Endometrium (tissue), 2 donors: ENCODE measurements around the gene YPEL4.

Experiments
- FAIRE-seq: peaks from 2 replicates; lab custom pipeline; 2012; peaks lifted over from hg19 to GRCh38; lab: Jason Lieb, UNC
- donor health status: control.
- donor health status: control.

YPEL4 gene

GRCh38 chr11:57632116-57632515 is 17.6 kb downstream of the YPEL4 start:
- FAIRE-seq: no peak

GRCh38 chr11:57630171-57630570 is 19.5 kb downstream of the YPEL4 start:
- no peak for FAIRE-seq

- FAIRE-seq: no peak
These were observed 22.8 kb downstream of the YPEL4 start for GRCh38 chr11:57626895-57627294.

GRCh38 chr11:57624864-57625263 is 24.8 kb downstream of the YPEL4 start:
- FAIRE-seq: no peak

- no peak for FAIRE-seq
These were observed 27.4 kb downstream of the YPEL4 start for GRCh38 chr11:57622263-57622662.

GRCh38 chr11:57620467-57620866 is 29.2 kb downstream of the YPEL4 start:
- no peak for FAIRE-seq

- no peak for FAIRE-seq
These were observed 30.4 kb downstream of the YPEL4 start for GRCh38 chr11:57619331-57619730.

GRCh38 chr11:57618438-57618837 is 31.3 kb downstream of the YPEL4 start:
- no peak for FAIRE-seq

GRCh38 chr11:57616595-57616994 is 33.1 kb downstream of the YPEL4 start:
- no peak for FAIRE-seq

GRCh38 chr11:57615308-57615707 is 34.4 kb downstream of the YPEL4 start:
- no peak for FAIRE-seq

GRCh38 chr11:57614234-57614772 is 35.4 kb downstream of the YPEL4 start:
- FAIRE-seq: no peak

- FAIRE-seq: no peak
These were observed 39.5 kb downstream of the YPEL4 start for GRCh38 chr11:57610170-57610569.

- FAIRE-seq: no peak
These were observed 44.7 kb downstream of the YPEL4 start for GRCh38 chr11:57605028-57605420.

GRCh38 chr11:57604296-57605027 is 45.2 kb downstream of the YPEL4 start:
- FAIRE-seq: no peak

- FAIRE-seq: no peak
These were observed 48.4 kb downstream of the YPEL4 start for GRCh38 chr11:57601297-57601696.

- FAIRE-seq: no peak
These were observed 50.3 kb downstream of the YPEL4 start for GRCh38 chr11:57599381-57599780.

GRCh38 chr11:57598831-57599155 is 50.9 kb downstream of the YPEL4 start:
- no peak for FAIRE-seq

- no peak for FAIRE-seq
These were observed 51.5 kb downstream of the YPEL4 start for GRCh38 chr11:57597916-57598830.

- no peak for FAIRE-seq
These were observed 52.2 kb downstream of the YPEL4 start, which contains the start of gene SERPING1 for GRCh38 chr11:57597461-57597915. Gene SERPING1, plus strand, starts transcription at chr11:57597685. Its CDS starts 586 bp downstream, at chr11:57598271.

GRCh38 chr11:57596266-57596885 is 53.3 kb downstream of the YPEL4 start:
- FAIRE-seq: no peak
